HepG2 (cell line): ENCODE data around the gene KSR1. TPM values are rescaled to one million over a fixed set of nuclear protein-coding genes. Genes with fewer than 3 reads are reported as not detected.

Experiments used
- ARID2 ChIP-seq: sonication (generic); formaldehyde crosslinking; IDR thresholded peaks from 2 replicates; pipeline ENCODE4 v1.8.1; 2022; ENCODE audit warnings: mild to moderate bottlenecking, missing genetic modification reagents, borderline replicate concordance
- ARID5B ChIP-seq: IDR thresholded peaks from 2 replicates; pipeline ENCODE4 v1.4.0; 2020; ENCODE audit warnings: mild to moderate bottlenecking, missing genetic modification reagents
- ASH2L ChIP-seq: fragments of 300-600, 200-600 bp; sonication (generic); IDR thresholded peaks from 2 replicates; pipeline ENCODE4 v1.7.0; 2017; ENCODE audit warnings: low read depth, mild to moderate bottlenecking, moderate library complexity, mixed read lengths, low read length; ENCODE audit not compliant: insufficient read length
- ATF7 ChIP-seq, 2 experiments: fragments of 450-650 bp in 1 of 2; sonication (generic) in 1 of 2; formaldehyde crosslinking in 1 of 2; IDR thresholded peaks; 2 replicates each; pipeline versions ENCODE4 v1.4.0 to v1.6.1; 2016 to 2020; ENCODE audit warnings: antibody characterized with exemption in 1 of 2, mild to moderate bottlenecking in 1 of 2, missing genetic modification reagents in 1 of 2
- FLYWCH1 ChIP-seq: sonication (generic); formaldehyde crosslinking; IDR thresholded peaks from 2 replicates; pipeline ENCODE4 v1.8.1; 2023; ENCODE audit warnings: mild to moderate bottlenecking, missing genetic modification reagents
- GABPB1 ChIP-seq: IDR thresholded peaks from 2 replicates; pipeline ENCODE4 v1.6.1; 2016; ENCODE audit warnings: mild to moderate bottlenecking, missing genetic modification reagents, moderate library complexity, missing compliant biosample characterization
- HNRNPH1 ChIP-seq: fragments of 200-400 bp; formaldehyde crosslinking; optimal IDR thresholded peaks from 2 replicates; pipeline ENCODE3; 2017; ENCODE audit warnings: mild to moderate bottlenecking, low read depth, low read length
- KLF16 ChIP-seq, 2 experiments: sonication (generic) in 1 of 2; formaldehyde crosslinking in 1 of 2; IDR thresholded peaks; 2 replicates each; pipeline versions ENCODE4 v1.6.1 to v1.8.0; 2016 to 2023; ENCODE audit warnings: missing genetic modification reagents in 2 of 2, missing compliant biosample characterization in 1 of 2
- MAX ChIP-seq: IDR thresholded peaks from 2 replicates; pipeline ENCODE4 v1.6.1; 2012; ENCODE audit warnings: inconsistent platforms
- NCOA2 ChIP-seq: sonication (generic); formaldehyde crosslinking; IDR thresholded peaks from 2 replicates; pipeline ENCODE4 v1.8.0; 2022; ENCODE audit warnings: inconsistent platforms
- PCBP1 ChIP-seq: fragments of 200-400 bp; formaldehyde crosslinking; IDR thresholded peaks from 2 replicates; pipeline ENCODE4 v1.6.1; 2017; ENCODE audit warnings: mild to moderate bottlenecking, low read depth, low read length, borderline replicate concordance
- PPARG ChIP-seq: conservative IDR thresholded peaks from 2 replicates; pipeline ENCODE4 v1.6.1; 2016; ENCODE audit warnings: missing biosample characterization, missing genetic modification reagents
- RBM39 ChIP-seq: fragments of 200-400 bp; formaldehyde crosslinking; IDR thresholded peaks from one replicate; pipeline ENCODE4 v1.6.1; 2018; ENCODE audit warnings: antibody characterized with exemption, mild to moderate bottlenecking, low read depth, low read length; ENCODE audit not compliant: poor library complexity, severe bottlenecking
- SAP130 ChIP-seq: IDR thresholded peaks from 2 replicates; pipeline ENCODE4 v1.6.1; 2016; ENCODE audit warnings: low read depth
- TARDBP ChIP-seq: sonication (generic); formaldehyde crosslinking; IDR thresholded peaks from 2 replicates; pipeline ENCODE4 v1.8.0; 2022; ENCODE audit warnings: mild to moderate bottlenecking, missing genetic modification reagents
- YEATS2 ChIP-seq: sonication (generic); formaldehyde crosslinking; IDR thresholded peaks from 2 replicates; pipeline ENCODE4 v1.4.0; 2020; ENCODE audit warnings: missing genetic modification reagents, borderline replicate concordance
- ZBTB33 ChIP-seq: sonication (generic); formaldehyde crosslinking; IDR thresholded peaks from 2 replicates; pipeline ENCODE4 v1.4.0; 2020; ENCODE audit warnings: missing genetic modification reagents
- ZBTB42 ChIP-seq: sonication (generic); formaldehyde crosslinking; IDR thresholded peaks from 2 replicates; pipeline ENCODE4 v1.5.0; 2020; ENCODE audit warnings: mild to moderate bottlenecking, missing genetic modification reagents
- ZFP1 ChIP-seq: IDR thresholded peaks from 2 replicates; pipeline ENCODE4 v1.6.1; 2016
- ZNF264 ChIP-seq: sonication (generic); formaldehyde crosslinking; IDR thresholded peaks from 2 replicates; pipeline ENCODE4 v1.4.0; 2020; ENCODE audit warnings: missing genetic modification reagents
- ZNF343 ChIP-seq: sonication (generic); formaldehyde crosslinking; IDR thresholded peaks from 2 replicates; pipeline ENCODE4 v1.4.0; 2020; ENCODE audit warnings: mild to moderate bottlenecking, missing genetic modification reagents
- ZNF484 ChIP-seq: sonication (generic); formaldehyde crosslinking; IDR thresholded peaks from 2 replicates; pipeline ENCODE4 v1.5.1; 2020; ENCODE audit warnings: mild to moderate bottlenecking, low read depth, missing genetic modification reagents, borderline replicate concordance
- ZNF569 ChIP-seq: sonication (generic); formaldehyde crosslinking; IDR thresholded peaks from 2 replicates; pipeline ENCODE4 v1.5.0; 2020; ENCODE audit warnings: mild to moderate bottlenecking, missing genetic modification reagents, moderate library complexity, borderline replicate concordance
- ZNF644 ChIP-seq: IDR thresholded peaks from 2 replicates; pipeline ENCODE4 v1.6.1; 2016; ENCODE audit warnings: low read depth
- ZSCAN12 ChIP-seq: sonication (generic); formaldehyde crosslinking; IDR thresholded peaks from 2 replicates; pipeline ENCODE4 v1.9.0; 2021; ENCODE audit warnings: mild to moderate bottlenecking, missing genetic modification reagents
- polyA plus RNA-seq, 8 experiments: library from polyadenylated mRNA; depleted of rRNA in 3 of 8; stranded (reverse) in 7 of 8; unstranded in 1 of 8; fragments of >200 nt; fragmentation: Illumina TruSeq in 4 of 8; extraction: Trizol in 4 of 8; gene quantifications; 2 replicates each; pipeline versions ENCODE4 v1.2.1 to v1.2.3, GENCODE V29; 2011 to 2016; ENCODE audit warnings: low read depth in 4 of 8, missing spikeins in 1 of 8, mixed read lengths in 1 of 8; ENCODE audit not compliant: insufficient read depth in 1 of 8
- total RNA-seq, 5 experiments: library from RNA; depleted of rRNA; stranded (reverse); fragments of >200 nt; fragmentation: Illumina TruSeq; extraction: Trizol; gene quantifications; 2 replicates each; pipeline ENCODE4 v1.2.3, GENCODE V29; 2016; ENCODE audit warnings: low read depth in 1 of 5

Gene KSR1
- total and polyA plus RNA-seq, 2 of the 13 experiments (the other 11 are each of a cell fraction or from before 2014, with no cell fraction given), result 10.1 to 16.6 TPM

GRCh38 chr17:27551701-27552248 lies 95.5 kb downstream of the KSR1 start (continued):
- TF ChIP-seq ATF7 (IDR thresholded peaks at IDR 0.05) (no peak), ATF7 (CRISPR knock-in tag; IDR thresholded peaks at IDR 0.05) (peak; percentile 83; the same call in 1 of the 2 replicates), MAX (no peak), ZNF343 (CRISPR knock-in tag) (0 out of 2 replicates have a peak, but pooled peaks have one; percentile 30), SAP130 (CRISPR knock-in tag) (peak; percentile 69), ARID5B (peak; percentile 89), KLF16 (CRISPR knock-in tag; IDR thresholded peaks at IDR 0.05) (peak in 1 of 2 experiments; percentile 54; a peak in 1 of 4 replicates), PCBP1 (no peak), ZNF569 (CRISPR knock-in tag) (no peak), ZNF644 (peak; percentile 31; the same call in 1 of the 2 replicates), NCOA2 (CRISPR knock-in tag) (peak; percentile 74), ASH2L (peak; percentile 69), YEATS2 (CRISPR knock-in tag) (peak; percentile 29; the same call in 1 of the 2 replicates), ZNF484 (CRISPR knock-in tag) (no peak), ZNF264 (CRISPR knock-in tag) (no peak), HNRNPH1 (no peak), FLYWCH1 (CRISPR knock-in tag) (no peak), GABPB1 (CRISPR knock-in tag) (no peak), RBM39 (no peak), ZBTB42 (CRISPR knock-in tag) (no peak), ZBTB33 (peak; percentile 70), ZSCAN12 (CRISPR knock-in tag) (no peak), PPARG (CRISPR knock-in tag) (no peak; the same call in 1 of the 2 replicates), ZFP1 (CRISPR knock-in tag) (no peak), ARID2 (CRISPR knock-in tag) (no peak), TARDBP (CRISPR knock-in tag) (0 out of 2 replicates have a peak, but pooled peaks have one; percentile 41)
